Cerebellar cortex (tissue), 1 donor: ENCODE data around the gene TMEM217.
A peak's percentile ranks its signal among the peaks of the same experiment; 100 is the strongest.

ENCODE experiments used
- DNase-seq: peaks from one replicate; pipeline ENCODE4 v3.0.0-alpha.2; 2015; ENCODE audit warnings: low spot score

Gene TMEM217

DNA sequence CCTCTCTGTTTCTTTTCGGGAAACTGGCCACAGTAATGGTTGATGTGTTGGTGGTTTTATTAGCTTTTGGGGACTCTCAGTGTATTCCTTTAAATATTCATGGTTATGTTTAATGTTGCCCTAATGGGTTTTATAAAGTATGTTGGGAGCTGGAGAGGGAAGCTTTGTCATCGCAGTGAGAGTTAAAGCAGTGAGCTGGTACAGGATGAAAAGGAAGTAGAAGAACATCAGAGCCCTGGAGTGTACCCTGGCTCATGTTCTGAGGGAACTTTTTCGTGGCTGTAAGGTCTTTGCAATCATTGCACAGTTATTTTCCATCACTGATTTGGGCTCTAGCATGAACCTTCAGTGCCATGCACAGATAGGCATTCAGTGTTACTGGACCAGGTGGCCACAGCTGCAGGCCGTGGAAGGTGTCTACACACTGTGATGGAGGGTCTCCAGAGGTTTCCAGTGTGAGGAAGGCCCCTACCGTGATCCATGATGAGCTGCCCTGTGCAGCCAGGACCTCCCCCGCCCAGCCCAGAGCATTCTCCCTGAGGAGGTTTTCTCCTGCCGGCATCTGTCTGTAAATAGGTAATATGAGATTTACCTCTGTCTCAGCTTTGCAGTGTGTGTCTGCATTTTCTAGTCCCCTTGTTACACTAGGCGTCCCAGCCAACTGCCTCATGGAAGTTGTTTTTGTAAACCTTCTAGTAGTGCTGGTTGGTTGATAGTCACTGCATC lies 22.4 kb upstream of the TMEM217 start:
- DNase-seq = no peak

DNA sequence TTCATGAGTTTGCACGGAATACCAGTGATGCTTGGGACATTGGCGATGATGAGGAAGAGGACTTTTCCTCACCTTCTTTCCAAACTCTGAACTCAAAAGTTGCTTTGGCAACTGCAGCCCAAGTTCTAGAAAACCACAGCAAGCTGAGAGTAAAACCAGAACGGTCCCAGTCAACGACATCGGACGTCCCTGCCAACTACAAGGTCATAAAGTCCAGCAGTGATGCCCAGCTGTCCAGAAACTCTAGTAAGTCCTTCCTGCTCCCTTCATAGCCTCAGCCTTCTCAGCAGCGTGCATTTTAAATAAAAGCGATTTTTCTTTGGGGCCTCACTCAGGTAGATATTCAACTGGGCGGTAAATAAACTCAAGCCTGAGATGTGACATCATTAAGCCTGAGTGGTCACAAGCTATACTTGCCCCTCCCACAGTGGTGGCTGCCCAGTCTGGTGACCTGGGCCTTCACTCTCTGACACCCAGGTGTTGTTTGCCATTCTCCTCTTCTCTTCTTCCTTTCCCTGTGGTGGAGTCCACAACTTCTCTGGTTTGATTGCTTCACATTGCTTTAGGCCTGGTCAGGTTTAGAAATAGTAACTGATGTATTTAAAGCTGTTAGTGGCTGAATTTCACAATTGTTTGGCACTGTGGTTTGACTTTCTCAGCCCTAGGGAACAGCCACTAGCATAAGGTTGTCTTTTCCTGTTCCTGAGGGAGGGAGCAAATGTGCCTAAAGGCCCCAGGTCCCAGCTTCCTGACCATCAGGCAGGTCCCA lies 21.6 kb upstream of the TMEM217 start:
- no peak for DNase-seq

DNA sequence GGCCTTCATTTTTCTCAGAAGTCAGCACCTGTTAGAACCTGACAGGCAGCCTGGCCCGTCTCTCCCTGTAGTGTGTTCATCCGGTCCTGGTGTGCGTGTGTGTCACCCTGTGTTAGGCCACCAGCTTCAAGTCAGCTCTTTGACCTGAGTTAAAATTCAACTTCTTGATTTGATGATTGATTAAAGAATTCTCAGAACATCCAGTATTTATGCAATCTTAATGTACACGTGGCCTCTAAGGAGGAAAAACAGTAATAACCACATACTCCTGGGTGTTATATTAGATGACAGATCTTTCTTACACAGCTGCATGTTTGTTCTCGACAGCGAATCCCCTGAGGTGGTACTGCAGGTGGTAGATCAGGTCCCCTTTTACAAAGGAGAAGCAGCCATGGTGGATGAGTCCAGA lies 19.1 kb upstream of the TMEM217 start:
- no peak for DNase-seq

DNA sequence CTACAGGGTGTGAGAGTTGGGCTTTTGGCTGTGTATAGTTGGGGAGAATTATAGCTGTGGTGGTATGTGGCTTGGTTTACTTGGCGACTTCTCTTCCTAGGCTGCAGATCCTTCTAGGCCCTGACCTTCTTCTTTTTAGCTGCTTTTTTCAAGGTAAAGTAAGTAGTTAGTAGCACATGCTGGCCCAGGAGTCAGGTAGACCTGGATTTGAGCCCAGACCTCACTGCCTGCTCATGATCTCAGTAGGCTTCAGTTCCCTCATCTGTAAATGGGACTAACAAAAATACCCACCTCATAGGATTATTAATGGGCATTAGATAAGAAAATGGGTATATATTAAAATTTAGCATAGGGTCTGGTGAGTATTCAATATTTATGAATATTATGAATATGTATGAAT lies 17.4 kb upstream of the TMEM217 start:
- peak; percentile 7 for DNase-seq

DNA sequence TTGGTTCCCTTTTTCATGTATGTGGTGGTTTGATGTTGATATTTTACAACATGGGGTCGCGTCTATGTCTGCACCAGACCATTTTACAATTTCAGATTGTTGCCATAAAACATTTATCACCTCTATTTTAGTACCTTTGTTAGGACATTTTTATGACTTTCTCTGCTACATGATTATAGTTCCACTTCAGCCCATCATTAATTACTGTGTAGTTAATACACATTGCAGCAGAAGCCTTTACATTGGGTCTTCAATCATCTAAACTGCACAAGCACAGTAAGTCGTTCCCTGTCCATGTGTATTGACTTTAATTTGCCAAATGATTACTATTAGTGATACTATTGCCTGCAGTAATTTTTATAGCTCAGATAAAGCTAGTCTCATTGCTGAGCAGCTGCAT lies 15.7 kb upstream of the TMEM217 start:
- no peak for DNase-seq

DNA sequence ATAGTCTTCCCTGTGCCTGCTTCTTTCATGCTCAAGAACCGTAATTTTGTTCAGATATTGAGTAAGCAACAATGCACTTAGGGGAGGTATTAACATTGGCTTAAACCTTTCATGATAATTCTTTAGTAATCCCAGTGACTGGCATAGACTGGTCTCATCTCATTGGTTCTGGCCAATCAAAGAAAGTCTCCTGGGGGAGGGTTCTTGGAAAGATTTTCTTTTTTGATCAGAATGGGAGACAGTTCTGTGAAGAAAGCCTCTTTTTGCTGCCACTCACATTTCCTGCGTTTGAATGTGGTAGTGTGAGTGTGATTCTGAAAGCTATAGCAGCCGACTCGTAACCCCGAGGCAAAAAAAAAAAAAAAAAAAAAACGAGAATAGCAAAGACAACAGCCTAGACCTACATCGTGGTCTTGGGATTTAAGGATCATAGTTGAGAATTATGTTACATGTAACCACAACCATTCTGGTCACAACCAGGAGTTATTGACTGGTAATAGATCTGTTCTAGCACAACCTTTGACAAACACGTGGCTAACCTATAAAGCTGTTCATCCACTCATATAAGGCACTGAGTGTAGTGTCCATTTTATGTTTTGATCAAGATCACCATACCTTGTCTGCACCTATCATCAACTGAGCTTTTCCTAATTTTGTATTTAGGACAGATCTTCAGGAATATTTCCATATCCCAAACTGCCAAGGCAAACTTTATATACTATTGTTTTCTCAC lies 15.1 kb upstream of the TMEM217 start:
- no peak for DNase-seq

DNA sequence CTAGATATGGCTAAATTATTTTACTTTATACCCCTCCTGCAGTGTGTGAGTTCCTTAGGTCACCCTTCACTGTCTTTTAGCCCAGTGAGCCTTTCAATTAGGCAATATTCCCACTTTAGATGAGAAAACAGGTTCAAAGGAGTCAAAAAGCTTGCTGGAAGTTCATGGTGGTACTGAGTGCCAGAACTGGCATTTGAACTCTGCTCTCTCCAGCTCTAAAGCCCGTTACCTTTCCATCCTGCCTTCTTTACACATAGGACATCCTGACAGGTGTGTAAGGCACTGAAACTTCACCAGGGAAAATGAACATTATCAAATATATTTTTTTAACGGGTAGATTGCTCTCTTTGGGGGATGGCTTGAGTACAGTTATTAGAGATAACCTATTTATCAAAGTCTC lies 11.2 kb upstream of the TMEM217 start:
- DNase-seq = no peak

DNA sequence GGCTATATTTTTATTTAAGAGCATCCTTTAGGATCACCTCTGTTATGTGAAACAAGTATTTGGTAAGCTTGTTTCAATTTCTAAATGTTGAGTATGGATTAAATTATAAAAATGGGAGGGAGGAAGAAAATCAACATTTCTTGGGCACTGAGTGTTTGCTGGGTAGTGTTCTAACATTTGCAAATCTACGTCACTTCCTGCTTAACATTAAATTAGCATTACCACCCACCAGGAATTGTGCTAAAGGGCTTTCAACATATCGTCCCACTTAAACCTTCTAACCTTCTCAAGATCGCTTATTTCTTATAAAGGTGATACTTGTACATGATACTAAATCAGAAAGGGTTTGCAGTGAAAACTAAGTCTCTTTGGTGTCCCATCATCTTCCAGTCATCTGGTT lies 7.9 kb upstream of the TMEM217 start:
- DNase-seq = no peak

DNA sequence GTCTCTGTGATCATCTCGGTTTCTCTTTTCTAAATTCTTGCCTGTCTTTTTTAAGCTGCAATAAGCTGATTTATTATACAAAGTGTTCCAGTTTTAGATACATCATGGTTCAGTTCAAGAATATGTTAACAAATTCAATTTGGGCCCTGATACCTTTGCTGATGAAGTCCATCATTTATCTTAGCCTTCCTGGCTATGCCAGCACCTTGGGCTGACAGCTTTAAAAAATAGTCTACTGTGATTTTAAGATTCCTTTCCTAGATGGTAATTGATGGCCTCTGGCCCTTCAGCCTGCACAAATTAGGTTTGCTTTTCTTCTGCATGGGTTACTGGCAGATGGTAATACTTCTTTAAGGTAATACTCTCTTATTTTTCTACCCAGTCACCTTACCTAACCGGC lies 7.1 kb upstream of the TMEM217 start:
- DNase-seq = no peak

DNA sequence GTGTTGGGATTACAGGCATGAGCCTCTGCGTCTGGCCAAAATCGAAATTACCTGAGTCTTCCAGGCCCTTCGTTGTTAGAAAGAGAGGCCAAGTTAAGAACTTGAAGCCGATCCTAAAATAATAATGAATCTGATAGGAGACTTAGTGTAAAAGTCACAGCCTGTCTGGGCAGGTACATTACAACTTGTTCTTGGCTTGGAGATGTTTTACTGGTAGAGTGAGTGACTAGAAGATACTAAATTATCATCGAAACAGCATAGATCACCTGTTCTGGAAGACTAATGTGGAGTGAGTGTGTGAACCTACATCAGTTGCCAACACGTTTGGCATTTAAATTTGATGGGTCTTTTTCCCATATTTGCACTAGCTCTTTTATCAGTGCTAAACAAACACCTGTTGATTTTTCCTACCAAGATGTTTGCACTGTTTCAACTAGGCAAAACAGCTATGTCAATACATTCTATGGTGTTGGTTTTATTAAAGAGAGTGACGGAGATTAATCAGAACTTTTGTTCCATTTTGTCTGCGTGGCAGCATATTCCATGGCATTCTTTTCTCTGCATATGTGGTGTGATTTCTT lies 4.6 kb upstream of the TMEM217 start:
- no peak for DNase-seq

DNA sequence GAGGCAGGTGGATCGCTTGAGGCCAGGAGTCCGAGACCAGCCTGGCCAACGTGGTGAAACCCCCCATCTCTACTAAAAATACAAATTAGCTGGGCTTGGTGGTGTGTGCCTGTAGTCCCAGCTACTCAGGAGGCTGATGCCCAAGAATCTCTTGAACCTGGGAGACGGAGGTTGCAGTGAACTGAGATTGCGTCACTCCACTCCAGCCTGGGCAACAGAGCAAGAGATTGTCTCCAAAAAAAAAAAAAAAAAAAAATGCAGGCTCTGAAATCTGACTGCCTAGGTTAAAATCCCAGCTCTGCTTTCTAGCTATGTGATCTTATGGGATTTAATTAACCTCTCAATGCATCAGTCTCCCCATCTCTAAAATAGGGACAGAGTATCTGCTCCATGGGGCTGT lies 3.3 kb upstream of the TMEM217 start:
- no peak for DNase-seq

DNA sequence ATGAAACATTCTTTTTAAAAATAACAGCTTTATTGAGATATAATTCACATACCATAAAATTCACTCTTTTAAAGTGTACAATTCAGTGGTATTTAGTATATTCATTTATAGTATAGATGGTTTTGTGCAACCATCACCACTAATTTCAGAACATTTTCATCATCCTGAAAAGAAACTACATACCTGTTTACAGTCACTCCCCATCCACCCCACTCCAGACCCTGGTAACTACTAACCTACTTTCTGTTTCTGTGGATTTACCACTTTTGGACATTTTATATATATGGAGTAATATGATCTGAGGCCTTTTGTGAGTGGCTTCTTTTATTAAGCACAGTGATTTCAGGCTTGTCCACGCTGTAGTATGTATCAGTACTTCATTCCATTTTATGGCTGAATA lies 2.5 kb upstream of the TMEM217 start:
- no peak for DNase-seq

DNA sequence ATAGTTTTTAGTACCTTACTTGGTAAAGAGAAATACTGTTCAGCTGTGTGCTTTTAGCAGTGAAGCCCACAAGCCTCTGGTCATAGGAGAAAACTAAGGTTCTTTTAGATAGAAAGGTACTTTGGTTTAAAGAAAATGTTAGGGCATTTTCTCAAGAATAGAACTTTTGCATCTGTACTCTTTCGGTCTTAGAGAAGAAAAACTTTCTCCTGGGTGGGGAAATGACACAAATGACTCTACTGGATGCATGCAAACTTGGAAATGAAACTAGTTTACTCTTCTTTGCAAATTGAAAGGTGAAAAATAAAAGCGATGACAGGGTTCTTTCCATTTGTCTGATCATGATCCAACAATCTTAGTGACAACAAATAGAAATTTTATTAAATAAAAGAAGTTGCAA lies 2.1 kb upstream of the TMEM217 start:
- no peak for DNase-seq

DNA sequence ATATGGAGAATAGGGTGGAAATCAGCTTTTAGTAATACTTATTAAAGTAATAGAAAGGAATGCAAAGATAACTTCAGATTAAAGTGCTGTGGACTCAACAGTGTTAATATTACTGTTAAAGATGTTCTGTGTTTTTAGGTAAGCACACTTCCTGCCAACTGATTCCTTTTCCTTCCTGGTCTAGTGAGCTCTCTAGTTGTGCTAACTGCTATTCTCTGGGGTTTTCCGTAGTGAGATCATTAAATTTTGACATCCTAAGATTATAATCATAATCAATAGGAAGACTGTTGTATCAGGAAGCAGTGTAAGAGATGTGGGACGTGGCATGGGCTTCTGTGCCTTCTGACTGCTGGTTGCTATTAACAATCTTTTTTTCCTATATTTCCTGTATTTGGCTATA lies 1.2 kb upstream of the TMEM217 start:
- DNase-seq = no peak

DNA sequence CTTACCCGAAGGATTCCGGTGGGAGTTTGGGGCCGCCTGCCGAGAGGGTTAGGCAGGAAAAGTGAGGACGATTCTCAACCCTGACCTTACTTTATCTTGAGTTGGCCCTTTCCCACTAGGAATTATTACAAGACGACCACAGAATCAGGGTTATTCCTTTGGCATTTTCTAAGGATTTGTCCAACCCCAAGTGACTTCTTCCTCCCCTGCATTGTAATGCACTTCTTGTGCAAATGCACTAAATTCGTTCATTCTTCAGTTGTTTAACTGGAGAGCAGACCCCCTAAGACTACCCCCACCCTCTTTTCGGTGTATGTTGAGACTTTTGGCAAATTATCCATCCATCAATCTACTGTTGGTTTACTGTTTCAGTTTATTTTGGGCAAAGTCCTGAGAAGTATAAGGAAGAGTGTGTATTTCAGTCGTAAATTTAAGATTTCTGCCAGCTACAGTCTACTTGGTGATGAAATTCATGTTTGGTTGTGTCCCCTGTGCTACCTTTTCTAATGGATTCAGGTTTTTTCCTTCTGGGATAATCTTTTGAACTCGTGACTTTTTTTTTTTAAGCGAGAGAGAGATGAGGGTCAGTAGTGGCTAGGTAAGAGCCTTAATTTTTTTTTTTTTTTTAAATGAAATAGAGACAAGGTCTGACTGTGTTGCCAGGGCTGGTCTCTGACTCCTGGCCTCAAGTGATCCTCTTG lies 611 bp upstream of the TMEM217 start:
- peak; percentile 6 for DNase-seq

DNA sequence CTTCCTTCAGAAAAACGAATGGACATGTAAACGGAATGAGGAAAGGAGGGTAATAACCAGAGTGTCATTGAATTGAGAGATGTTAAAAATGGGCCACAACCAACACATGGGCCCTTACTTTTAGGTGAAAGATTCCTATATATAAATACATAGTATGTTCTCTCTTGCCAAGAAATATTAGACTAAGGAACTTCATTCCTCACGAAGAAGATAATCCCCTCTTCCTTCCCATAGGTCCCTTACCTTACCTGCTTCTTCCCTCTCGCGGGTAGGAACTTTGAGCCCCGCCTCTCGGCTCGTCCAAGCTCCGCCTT lies 667 bp downstream of the TMEM217 start:
- no peak for DNase-seq

DNA sequence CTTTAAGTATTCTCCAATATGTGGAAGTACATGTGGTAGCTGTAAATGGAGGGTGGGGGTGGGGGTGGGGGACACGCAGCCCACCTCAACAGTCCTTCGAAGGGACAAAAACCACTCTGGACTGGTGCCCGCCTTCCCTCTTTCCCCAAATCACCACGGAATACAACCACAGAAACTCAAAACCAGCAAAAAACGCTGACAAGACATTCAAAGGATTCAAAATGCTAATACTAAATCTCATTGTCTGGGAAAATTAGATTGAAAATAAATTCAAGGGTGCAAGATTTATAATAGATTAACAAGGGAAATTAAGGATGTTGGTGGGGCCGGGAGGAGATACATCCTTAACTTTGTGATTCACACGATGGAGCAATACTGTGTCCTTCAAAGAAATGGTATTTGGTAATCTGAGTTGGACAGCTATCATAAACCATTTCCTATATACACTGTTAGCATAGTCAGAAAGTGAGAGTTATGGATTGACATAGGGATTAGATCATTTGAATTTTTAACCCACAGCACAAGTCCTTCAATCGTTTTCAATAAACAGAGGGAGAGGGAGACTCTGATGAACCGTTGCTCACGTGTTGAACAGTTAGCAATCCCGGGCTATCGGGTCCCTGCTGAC lies 1.1 kb downstream of the TMEM217 start:
- no peak for DNase-seq

DNA sequence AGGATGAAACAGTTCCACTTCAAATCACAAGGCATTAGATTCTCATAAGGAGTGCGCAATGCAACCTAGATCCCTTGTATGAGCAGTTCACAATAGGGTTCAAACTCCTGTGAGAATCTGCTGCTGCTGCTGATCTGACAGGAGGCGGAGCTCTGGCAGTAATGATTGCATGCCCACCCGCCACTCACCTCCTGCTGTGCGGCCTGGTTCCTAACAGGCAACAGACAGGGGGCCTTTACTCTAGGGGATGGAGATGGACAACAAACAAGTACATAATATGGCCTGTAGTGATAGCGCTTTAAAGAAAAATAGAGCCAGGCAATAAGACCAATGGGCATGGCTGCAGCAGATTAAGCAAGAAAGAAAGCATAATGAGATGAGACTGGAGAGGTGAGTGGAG lies 3.1 kb downstream of the TMEM217 start:
- no peak for DNase-seq

DNA sequence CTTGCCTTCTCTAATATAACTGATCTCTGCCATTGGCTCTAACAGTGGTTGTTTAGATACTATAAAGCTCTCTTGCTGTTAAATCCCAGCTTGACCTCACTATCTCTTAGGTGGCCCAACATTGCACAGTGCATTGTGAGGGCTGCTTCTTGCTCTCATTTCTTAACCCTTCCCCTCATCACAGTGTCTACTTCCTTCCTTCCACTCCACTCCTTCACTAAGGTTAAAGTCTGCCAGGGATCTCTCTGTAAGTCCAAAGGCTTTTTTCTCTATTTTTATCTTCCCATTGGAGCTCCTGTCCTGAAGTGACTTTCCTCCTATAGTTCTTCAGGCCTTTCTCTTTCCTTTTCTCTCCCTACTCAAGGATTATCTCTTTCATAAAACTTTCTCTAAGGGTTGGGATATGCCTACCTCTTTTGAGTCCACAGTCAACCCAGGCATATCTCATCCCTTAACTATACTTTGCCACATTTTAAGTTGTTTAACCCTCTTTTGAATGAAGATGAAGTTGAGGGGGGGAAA lies 4.4 kb downstream of the TMEM217 start:
- DNase-seq = no peak

DNA sequence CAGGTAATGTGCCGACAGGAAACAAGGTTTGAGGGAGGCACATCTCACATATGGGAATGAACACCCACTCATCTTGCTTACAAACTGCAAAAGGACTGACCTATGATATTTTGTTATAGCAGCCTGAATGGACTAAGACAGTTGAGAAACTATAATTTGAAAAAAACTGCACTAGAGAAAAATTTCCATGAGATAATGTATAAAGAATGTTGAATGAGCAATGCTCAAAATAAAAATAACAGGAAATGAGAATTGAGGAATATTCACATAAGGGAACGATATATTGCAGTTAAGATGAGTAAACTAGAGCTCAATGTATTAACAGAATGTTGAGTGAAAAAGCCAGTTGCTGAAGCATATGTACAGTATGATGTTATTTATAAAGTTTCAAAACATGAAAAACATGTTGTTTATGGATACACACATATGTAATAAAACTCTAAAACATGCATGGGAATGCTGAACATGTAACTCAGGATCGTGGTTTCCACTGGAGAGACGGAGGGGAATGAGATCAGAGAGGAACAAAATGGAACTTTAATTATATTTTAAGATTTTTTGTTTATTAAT lies 6.6 kb downstream of the TMEM217 start:
- DNase-seq = no peak
